Neuron (in vitro differentiated cells): Measurements from ENCODE around the gene CCDC33.

ENCODE experiments used
- H2AFZ ChIP-seq: one replicate; pipeline ENCODE4 v1.6.1; 2013; ENCODE audit warnings: low read depth, mild to moderate bottlenecking, inconsistent platforms, low read length, moderate library complexity
- H3K27me3 ChIP-seq: one replicate; pipeline ENCODE4 v1.6.1; 2013; ENCODE audit warnings: low read length; ENCODE audit not compliant: insufficient read depth
- H3K36me3 ChIP-seq: one replicate; pipeline ENCODE4 v1.6.1; 2013; ENCODE audit warnings: low read length; ENCODE audit not compliant: insufficient read depth
- H3K4me1 ChIP-seq: one replicate; pipeline ENCODE4 v1.6.1; 2013; ENCODE audit warnings: low read length; ENCODE audit not compliant: insufficient read depth
- H3K4me3 ChIP-seq: 2 replicates; pipeline ENCODE4 v1.5.1; 2013; ENCODE audit warnings: mild to moderate bottlenecking, low read length, moderate library complexity
- H3K9me3 ChIP-seq: one replicate; pipeline ENCODE4 v1.6.1; 2013; ENCODE audit warnings: low read length

CCDC33 gene

DNA sequence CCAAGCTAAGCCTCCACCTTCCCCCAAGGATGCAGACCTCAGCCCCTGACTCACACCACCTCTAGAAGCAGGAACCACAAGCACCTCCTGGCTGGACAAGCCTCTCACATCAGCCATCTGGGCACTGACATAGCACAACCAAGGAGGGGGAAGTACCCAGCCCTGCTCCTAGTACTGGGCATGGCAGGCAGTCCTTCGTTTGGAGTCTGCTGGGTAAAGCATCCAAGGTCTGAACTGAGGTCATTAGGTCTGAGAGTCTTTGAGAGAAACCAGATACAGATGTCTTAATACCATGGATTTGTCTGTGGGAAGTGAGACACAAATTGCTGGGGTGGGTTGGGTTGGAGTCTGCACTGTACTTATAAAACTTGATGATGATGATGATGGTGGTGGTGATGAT, 61.8 kb downstream of the CCDC33 start:
- no peak overlapping the region for H3K4me3 ChIP-seq
- H3K36me3 ChIP-seq = no peaks in the 10 kb centered on the region
- no peak overlapping the region for H2AFZ ChIP-seq
- H3K4me1 ChIP-seq = peaks cover 6% of the 10 kb centered on the region
- H3K27me3 ChIP-seq = peaks cover 13% of the 10 kb centered on the region
- no peaks in the 10 kb centered on the region for H3K9me3 ChIP-seq

DNA sequence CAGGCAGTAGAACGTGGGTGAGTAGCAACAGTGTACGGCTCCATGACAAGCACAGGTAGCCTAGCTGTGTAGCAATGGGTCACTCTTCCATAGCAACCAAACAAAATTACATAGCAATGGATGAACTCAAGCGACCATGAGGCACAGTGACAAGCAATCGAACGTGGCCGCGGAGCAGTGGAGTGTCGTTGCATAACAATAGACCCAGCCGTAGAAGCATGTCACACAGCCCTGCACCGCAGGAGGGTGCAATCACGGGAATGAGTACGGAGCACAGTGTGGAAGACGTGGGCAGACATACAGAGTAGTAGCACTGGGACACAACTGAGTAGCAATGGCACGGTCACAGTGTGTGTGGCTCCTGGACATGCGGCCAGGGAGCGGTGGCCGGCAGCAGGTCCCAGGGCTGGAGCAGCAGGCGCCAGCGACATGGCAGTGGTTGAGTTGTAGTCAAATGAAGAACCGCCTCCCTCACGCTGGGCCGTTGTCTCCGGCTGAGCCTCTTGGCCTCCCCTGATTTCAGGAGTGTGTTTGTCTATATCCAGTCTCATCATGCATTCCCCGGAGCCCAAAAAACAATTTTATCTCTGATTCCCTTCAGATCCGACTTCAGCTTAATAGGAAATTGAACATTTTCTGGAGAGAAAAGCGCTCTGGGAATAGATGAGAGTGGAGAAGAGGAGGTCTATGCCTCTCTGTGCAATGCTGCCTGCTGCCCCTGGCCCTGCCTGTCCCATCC, 64.1 kb downstream of the CCDC33 start:
- H2AFZ ChIP-seq = no peak overlapping the region
- H3K4me3 ChIP-seq = no peak overlapping the region
- H3K9me3 ChIP-seq = no peaks in the 10 kb centered on the region
- peaks cover 17% of the 10 kb centered on the region for H3K4me1 ChIP-seq
- peaks cover 13% of the 10 kb centered on the region for H3K27me3 ChIP-seq
- H3K36me3 ChIP-seq = no peaks in the 10 kb centered on the region

DNA sequence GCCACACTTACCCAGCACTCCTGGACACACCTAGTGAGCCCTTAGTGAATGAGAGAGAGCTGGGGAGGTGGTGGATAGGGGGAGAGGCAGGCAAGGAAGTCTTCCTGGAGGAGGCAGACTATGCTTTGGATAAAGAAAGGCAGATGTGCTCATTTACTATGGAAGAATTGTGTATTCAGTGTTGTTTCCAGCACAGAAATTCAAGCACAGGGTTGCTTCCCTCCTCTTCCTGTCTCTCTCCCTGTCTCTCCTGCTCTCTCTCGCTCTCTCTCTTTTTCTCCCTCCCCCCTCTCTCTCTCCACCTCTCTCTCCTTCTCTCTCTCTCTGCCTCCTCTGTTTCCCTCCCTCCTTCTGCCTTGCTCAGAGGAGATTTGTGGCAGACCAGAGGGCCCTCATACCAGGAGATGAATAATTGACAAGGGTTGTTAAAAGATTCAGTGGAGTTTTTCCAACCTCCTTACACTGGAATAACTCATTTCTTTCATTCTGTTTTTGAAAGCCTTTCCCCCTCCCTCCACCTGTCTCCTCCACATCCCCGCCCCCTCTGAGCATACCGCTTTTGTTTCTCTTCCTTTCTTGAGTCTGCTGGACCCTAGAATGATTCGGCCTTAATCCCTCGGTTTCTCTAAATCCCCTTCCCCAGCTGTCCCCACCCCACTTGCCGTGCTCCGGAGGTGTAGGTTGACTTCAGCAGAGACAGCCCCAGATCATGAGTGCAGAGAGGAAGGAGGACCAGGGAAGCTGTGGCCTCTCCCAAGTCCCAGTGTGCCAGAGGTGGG, 65.6 kb downstream of the CCDC33 start:
- H3K4me1 ChIP-seq = peaks cover 17% of the 10 kb centered on the region
- H2AFZ ChIP-seq = no peak overlapping the region
- peaks cover 10% of the 10 kb centered on the region for H3K27me3 ChIP-seq
- no peaks in the 10 kb centered on the region for H3K36me3 ChIP-seq
- no peaks in the 10 kb centered on the region for H3K9me3 ChIP-seq
- no peak overlapping the region for H3K4me3 ChIP-seq

DNA sequence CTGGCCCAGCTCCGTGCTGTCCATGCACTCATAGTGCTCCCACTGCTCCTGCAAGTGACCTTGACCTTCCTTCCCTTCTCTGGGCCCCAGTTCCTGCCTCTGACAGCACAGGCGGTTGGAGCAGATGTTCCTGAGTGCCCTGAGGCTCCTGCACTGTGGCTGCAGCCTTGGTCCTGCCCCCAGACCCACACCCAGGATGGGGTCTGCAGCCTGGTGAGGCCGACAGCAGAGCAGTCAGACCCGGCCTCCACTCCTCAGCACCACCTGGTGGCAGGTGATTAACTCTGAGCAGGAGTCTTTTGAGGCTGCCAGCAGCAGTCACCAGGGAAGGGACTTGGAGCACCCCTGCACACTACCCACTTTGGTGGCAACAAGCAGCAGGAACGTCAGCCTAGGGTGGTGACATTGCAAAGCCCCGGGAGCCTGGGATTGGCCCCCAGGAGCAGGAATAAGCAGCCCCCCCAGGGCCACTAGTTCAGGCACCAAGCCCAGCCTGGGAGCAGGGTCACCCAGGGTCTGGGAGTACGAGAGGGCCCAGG, 66.8 kb downstream of the CCDC33 start:
- Histone ChIP-seq H3K27me3 (peaks cover 10% of the 10 kb centered on the region), H3K4me1 (peaks cover 18% of the 10 kb centered on the region), H3K36me3 (no peaks in the 10 kb centered on the region), H3K4me3 (no peak overlapping the region), H2AFZ (no peak overlapping the region), H3K9me3 (no peaks in the 10 kb centered on the region)

DNA sequence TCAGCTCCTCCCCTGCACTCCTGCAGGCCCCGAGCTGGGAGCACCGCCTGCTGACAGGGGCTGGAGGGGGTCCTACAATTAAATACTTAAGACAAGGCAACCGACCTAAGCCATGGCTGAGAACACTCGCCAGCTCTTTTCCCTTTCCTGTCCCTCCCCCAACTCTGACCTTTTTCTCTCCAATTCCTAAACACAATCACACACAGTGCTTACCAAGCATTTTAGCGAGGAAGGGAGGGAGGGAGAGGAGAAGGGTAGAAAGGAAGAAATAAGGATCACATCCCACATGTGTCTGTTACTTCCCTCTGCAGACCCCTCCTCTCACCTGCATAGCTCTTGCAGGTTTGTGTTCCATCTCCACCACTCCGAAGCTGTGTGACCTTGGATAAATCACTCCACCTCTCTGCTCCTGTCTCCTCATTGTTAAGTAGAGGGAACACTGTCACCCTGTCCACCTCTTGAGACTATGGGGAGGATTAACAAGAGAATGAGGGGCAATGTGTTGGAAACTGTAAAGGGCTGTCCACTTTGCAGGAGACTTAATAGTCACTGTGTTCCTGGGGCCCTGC, 67.7 kb downstream of the CCDC33 start:
- Histone ChIP-seq H3K27me3 (peaks cover 10% of the 10 kb centered on the region), H3K4me3 (no peak overlapping the region)

DNA sequence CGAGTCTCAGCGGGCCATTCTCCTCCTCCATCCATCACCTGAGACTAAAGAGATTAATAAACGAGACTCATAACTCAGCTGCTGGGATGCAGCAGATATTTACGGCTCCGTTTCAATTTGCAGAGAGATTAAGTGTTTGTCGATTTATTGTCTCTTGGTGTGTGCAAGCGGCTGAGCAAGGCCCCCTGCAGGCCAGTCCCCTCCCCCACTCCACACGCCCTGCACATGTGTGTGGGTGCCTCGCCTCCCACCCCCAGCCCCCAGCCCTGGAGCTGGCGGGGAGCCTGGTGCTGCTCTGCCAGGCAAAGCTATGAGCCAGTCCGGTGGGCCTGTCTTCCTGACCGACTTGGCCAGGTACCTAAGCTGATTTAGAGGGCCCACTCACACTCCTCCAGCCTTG, 68.3 kb downstream of the CCDC33 start:
- Histone ChIP-seq H3K36me3 (no peaks in the 10 kb centered on the region), H3K27me3 (peaks cover 12% of the 10 kb centered on the region), H3K4me1 (peaks cover 25% of the 10 kb centered on the region), H3K4me3 (no peak overlapping the region), H3K9me3 (no peaks in the 10 kb centered on the region), H2AFZ (no peak overlapping the region)

More for the DNA sequence above, 67.7 kb downstream of the CCDC33 start:
- peaks cover 25% of the 10 kb centered on the region for H3K4me1 ChIP-seq
- H2AFZ ChIP-seq = no peak overlapping the region
- H3K9me3 ChIP-seq = no peaks in the 10 kb centered on the region
- H3K36me3 ChIP-seq = no peaks in the 10 kb centered on the region

DNA sequence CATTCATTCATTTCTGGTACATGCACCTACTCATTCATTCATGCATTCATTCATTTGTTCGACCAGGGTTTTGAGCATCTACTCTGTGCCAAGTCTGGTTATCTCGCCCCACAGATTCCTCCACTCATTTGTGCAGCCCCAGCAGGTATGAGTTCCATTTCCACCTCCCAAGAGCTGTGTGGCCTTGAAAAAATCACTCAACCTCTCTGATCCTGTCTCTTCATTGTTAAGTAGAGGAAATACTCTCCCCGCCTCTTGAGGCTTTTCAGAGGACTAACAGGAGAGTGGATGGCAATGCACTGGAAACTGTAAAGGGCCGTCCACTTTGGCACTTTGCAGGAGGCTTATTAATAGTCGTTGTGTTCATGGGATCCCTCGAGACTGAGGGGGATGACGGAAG, 69.6 kb downstream of the CCDC33 start:
- Histone ChIP-seq H3K27me3 (peaks cover 8% of the 10 kb centered on the region), H3K36me3 (no peaks in the 10 kb centered on the region), H2AFZ (no peak overlapping the region), H3K9me3 (no peaks in the 10 kb centered on the region), H3K4me1 (peaks cover 21% of the 10 kb centered on the region), H3K4me3 (no peak overlapping the region)

DNA sequence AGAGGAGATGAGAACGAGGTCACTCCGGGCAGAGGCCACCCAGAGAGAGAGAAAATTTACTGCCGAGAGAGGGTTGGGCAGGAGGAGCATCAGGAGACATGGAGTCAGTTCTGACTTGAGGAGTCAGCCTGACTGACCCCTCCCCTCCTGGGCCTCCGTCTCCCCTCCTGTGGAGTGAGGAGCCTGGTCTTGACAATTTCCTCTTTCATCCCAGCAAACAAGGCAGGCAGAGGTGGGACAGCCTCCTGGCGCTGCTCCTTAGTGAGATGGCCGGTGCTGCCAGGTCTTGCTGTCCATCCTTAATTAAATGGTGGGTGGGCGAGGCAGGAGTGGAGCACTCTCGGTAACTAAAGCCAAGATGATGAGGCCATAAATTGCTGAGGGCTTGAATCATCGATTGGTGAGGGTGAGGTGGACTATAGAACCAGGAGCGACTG, 70.7 kb downstream of the CCDC33 start:
- Histone ChIP-seq H3K4me3 (no peak overlapping the region), H3K36me3 (no peaks in the 10 kb centered on the region), H3K27me3 (peaks cover 2% of the 10 kb centered on the region), H2AFZ (no peak overlapping the region), H3K9me3 (no peaks in the 10 kb centered on the region), H3K4me1 (peaks cover 21% of the 10 kb centered on the region)

DNA sequence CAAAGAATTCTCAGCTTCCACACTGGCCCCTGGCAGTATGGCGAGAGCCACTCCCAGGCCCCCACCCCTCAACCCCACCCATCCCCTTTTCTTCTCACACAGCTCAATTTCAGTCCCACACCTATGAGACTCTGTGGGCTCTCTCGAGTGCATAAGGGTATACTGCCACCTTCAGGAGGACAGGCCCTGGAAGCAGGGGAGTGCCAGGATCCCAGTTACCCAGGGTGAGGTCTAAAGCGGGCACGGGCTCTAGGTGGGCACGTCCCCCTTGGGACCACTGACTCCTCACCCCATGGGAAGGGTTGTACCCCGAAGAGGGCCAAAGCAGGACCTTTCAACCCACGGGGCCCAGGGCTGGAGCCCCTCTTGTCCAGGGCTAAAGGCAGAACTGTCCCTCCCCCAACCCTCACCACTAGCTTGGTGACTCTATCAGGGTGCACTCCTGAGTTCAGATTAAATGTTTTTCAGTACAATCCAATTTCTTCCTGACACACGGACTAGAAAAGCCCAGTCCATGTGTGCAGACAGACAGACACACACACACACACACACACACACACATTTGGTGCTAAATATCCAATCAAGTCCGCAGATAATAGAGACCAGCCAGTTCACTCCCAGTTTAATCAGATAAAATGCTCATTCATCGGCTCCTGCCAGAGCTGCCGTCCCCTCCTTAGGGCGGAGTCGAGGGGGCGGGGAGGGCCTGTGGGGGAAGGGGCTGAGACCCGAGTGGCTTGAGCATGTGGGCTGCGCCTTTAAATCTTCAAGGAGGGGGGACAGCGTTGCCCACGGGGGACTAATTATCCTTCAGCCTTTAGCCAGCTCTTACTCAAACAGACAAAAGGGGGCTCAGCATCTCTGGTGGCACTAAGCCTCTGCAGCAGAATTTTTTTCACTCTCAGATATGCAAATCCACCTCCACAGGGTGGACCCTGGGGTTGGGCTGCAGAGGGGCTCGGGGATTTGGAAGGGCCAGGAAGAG, 72.0 kb downstream of the CCDC33 start:
- Histone ChIP-seq H3K4me1 (peaks cover 26% of the 10 kb centered on the region), H3K4me3 (no peak overlapping the region), H3K9me3 (no peaks in the 10 kb centered on the region), H2AFZ (no peak overlapping the region), H3K36me3 (no peaks in the 10 kb centered on the region), H3K27me3 (peaks cover 2% of the 10 kb centered on the region)

DNA sequence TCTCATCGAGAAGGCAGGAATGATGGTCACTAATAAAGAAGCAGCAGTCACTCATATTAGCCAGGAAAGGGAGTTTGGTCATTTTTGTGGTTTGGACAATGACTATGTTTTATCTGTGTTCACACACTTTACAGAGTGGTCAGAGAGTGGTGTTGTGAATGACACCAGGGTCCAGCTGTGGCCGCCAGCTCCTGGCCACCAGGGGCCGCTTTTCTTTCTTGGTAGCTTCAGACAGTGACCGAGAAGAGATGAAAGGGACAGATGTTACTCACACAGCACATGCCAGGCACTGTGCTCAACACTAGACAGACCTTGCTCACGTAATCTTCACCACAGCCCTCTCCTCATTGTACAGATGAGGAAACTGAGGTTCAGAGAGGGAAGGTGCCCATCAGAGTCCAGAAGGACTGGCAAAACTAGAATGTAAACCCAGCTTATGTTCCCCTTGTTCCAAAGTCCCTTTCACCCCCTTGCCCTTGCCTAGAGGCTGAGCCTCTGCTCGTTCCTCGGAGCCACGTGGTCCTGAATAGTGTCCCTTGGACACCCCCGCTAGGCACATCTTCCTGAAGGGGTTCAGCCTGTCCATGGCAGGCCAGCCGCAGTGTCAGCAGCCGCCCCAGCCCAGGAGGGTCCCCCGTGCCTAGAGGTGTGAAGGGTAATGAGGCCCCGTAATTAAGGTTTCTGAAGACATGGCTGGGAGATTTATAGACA, 75.8 kb downstream of the CCDC33 start:
- Histone ChIP-seq H3K4me3 (no peak overlapping the region), H3K36me3 (no peaks in the 10 kb centered on the region), H3K4me1 (peaks cover 15% of the 10 kb centered on the region), H3K9me3 (no peaks in the 10 kb centered on the region), H2AFZ (no peak overlapping the region), H3K27me3 (peaks cover 2% of the 10 kb centered on the region)

DNA sequence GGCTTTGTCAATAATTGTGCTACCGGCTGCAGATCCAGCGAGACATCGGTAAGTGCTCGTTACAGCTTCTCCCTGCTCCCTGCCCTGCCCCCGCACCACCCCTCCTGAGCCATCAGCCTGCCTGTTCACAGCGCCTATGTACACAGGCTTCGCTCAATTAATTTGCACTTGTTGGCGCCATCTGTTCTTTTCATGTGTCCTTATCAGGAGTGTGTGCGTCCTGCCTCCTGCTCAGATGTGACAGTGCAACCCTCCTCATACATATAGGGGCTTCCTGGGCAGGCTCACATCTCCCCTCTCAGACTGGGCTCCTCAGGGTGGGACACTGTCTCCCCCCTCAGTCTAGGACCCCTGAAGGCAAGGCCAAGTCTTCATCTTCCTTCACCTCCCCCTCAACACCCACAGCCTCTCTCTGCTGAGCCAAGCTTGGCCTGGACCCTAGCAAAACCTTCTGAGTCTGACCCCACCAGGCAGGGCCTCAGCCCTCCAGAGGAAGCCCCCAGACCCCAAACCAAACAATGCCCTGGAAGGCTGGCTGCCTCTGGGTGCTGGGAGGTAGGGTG, 76.4 kb downstream of the CCDC33 start:
- H3K9me3 ChIP-seq = no peaks in the 10 kb centered on the region
- H3K36me3 ChIP-seq = no peaks in the 10 kb centered on the region
- H3K4me3 ChIP-seq = no peak overlapping the region
- H2AFZ ChIP-seq = no peak overlapping the region
- peaks cover 18% of the 10 kb centered on the region for H3K4me1 ChIP-seq
- H3K27me3 ChIP-seq = peaks cover 2% of the 10 kb centered on the region

DNA sequence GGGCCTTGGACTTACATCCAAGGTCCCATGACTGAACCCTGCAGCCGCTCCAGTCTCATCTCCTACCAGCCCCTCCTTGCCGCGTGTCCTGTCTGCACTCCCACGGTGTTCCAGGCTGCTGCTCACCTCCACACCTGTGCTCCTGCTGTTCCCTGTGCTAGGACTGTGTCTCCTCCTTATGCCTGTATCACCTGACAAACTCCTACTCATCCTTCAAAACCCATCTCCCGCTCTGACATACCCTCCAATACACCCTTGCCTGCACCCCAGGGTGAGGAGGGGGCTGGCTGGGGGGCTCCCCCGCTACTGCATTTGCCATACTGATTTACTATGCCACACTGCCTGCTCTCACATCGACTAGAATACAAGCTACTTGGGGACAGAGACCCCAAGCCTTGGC, 77.8 kb downstream of the CCDC33 start:
- no peaks in the 10 kb centered on the region for H3K9me3 ChIP-seq
- peaks cover 2% of the 10 kb centered on the region for H3K27me3 ChIP-seq
- peaks cover 19% of the 10 kb centered on the region for H3K4me1 ChIP-seq
- H3K4me3 ChIP-seq = no peak overlapping the region
- no peak overlapping the region for H2AFZ ChIP-seq
- no peaks in the 10 kb centered on the region for H3K36me3 ChIP-seq
